ENCODE measurements around the gene ASB4.
A peak's percentile ranks its signal among the peaks of the same experiment; 100 is the strongest.

- peak in 5 of 7 experiments; percentile 53 to 77 (median 73) for TF ChIP-seq CTCF (IDR thresholded peaks at IDR 0.05)
- no peak for TF ChIP-seq POLR2A (IDR thresholded peaks at IDR 0.05)
- TF ChIP-seq EP300 (IDR thresholded peaks at IDR 0.05), result no peak
- peak; percentile 40 to 56 (median 55) for TF ChIP-seq POLR2AphosphoS5 (IDR thresholded peaks at IDR 0.05)
Observed at GRCh38 chr7:95545007-95545615, 59.4 kb downstream of the ASB4 start.

Measured in stomach (tissue), 4 donors.